Measurements from ENCODE around the gene PRSS33.

DNA sequence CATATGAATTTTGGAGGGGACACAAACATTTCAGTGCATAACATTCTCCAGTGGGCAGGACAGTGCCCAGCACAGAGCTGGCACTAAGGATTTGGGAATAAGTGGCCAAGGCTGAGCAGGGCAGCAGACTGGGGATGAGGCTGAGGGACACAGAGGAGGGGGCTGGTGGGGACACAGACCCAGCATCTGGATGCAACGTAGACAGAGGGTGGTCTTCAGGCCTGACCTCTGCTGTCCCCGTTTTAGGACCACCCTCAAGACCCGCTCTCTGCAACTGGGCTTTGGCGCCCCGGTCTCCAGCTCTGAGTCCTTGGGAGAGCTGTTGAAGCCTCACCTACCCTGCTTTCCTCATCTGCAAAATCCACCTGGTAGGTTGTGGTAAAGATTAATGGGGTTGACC, 3.3 kb upstream of the PRSS33 start:
- TF ChIP-seq, protein P1, sequence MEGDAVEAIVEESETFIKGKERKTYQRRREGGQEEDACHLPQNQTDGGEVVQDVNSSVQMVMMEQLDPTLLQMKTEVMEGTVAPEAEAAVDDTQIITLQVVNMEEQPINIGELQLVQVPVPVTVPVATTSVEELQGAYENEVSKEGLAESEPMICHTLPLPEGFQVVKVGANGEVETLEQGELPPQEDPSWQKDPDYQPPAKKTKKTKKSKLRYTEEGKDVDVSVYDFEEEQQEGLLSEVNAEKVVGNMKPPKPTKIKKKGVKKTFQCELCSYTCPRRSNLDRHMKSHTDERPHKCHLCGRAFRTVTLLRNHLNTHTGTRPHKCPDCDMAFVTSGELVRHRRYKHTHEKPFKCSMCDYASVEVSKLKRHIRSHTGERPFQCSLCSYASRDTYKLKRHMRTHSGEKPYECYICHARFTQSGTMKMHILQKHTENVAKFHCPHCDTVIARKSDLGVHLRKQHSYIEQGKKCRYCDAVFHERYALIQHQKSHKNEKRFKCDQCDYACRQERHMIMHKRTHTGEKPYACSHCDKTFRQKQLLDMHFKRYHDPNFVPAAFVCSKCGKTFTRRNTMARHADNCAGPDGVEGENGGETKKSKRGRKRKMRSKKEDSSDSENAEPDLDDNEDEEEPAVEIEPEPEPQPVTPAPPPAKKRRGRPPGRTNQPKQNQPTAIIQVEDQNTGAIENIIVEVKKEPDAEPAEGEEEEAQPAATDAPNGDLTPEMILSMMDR (IDR thresholded peaks at IDR 0.05 in 2 of 3, conservative IDR thresholded peaks at IDR 0.05 in 1 of 3; ENCODE audit: insufficient read depth in 2 of 3, low read depth in 1 of 3, low read length in 3 of 3) = no peak
- TF ChIP-seq PURB (CRISPR knock-in tag; IDR thresholded peaks at IDR 0.05; ENCODE audit: low read depth) (no peak), BHLHE40 (IDR thresholded peaks at IDR 0.05; ENCODE audit: low read length) (no peak), POLR2A (conservative IDR thresholded peaks at IDR 0.05) (no peak), EP300 (IDR thresholded peaks at IDR 0.05; ENCODE audit: low read length) (no peak), ZNF134 (CRISPR knock-in tag; conservative IDR thresholded peaks at IDR 0.05) (no peak)
- TF ChIP-seq, protein P2, sequence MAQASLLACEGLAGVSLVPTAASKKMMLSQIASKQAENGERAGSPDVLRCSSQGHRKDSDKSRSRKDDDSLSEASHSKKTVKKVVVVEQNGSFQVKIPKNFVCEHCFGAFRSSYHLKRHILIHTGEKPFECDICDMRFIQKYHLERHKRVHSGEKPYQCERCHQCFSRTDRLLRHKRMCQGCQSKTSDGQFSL (CRISPR knock-in tag; IDR thresholded peaks at IDR 0.05) = no peak
- TF ChIP-seq, protein P2 (tag; IDR thresholded peaks at IDR 0.05) = no peak

Measured in K562 (cell line).